ENCODE measurements around the gene TOLLIP.
"Not testable (repeated sequence)": the region's sequence is repeated elsewhere in the genome, so short reads cannot be mapped to it uniquely, and the experiment has no call there.

The TOLLIP gene
- total RNA-seq = 40.7 to 47.6 reads per million in 2 experiments

- DNase-seq (ENCODE audit: low read depth) = peak; percentile 95
Measured at GRCh38 chr11:1309498-1310317, at the start of gene TOLLIP. TSS of gene TOLLIP (minus strand) at chr11:1309632. CDS start at chr11:1309498, 134 bp downstream.

GRCh38 chr11:1358931-1359330 lies 49.5 kb upstream of the TOLLIP start:
- not testable (repeated sequence) for DNase-seq (ENCODE audit: low read depth)

GRCh38 chr11:1358286-1358685 lies 48.9 kb upstream of the TOLLIP start:
- no peak for DNase-seq (ENCODE audit: low read depth)

- no peak for DNase-seq (ENCODE audit: low read depth)
Measured at GRCh38 chr11:1356478-1356960, 47.1 kb upstream of the TOLLIP start.

GRCh38 chr11:1356007-1356435 lies 46.6 kb upstream of the TOLLIP start:
- no peak for DNase-seq (ENCODE audit: low read depth)

GRCh38 chr11:1354125-1354938 lies 44.9 kb upstream of the TOLLIP start:
- DNase-seq (ENCODE audit: low read depth) = no peak

GRCh38 chr11:1353383-1354124 lies 44.1 kb upstream of the TOLLIP start:
- DNase-seq (ENCODE audit: low read depth) = no peak

GRCh38 chr11:1352696-1353382 lies 43.4 kb upstream of the TOLLIP start:
- no peak for DNase-seq (ENCODE audit: low read depth)

GRCh38 chr11:1351278-1351937 lies 42.0 kb upstream of the TOLLIP start:
- DNase-seq (ENCODE audit: low read depth) = no peak

GRCh38 chr11:1350086-1350725 lies 40.8 kb upstream of the TOLLIP start:
- DNase-seq (ENCODE audit: low read depth) = no peak

GRCh38 chr11:1349327-1350041 lies 40.1 kb upstream of the TOLLIP start:
- DNase-seq (ENCODE audit: low read depth) = no peak

GRCh38 chr11:1348796-1349326 lies 39.4 kb upstream of the TOLLIP start:
- DNase-seq (ENCODE audit: low read depth) = no peak

- no peak for DNase-seq (ENCODE audit: low read depth)
Measured at GRCh38 chr11:1348146-1348795, 38.8 kb upstream of the TOLLIP start.

- not testable (repeated sequence) for DNase-seq (ENCODE audit: low read depth)
Measured at GRCh38 chr11:1347411-1347999, 38.1 kb upstream of the TOLLIP start.

GRCh38 chr11:1346669-1347390 lies 37.4 kb upstream of the TOLLIP start:
- DNase-seq (ENCODE audit: low read depth) = no peak

- DNase-seq (ENCODE audit: low read depth) = no peak
Measured at GRCh38 chr11:1345737-1346513, 36.5 kb upstream of the TOLLIP start.

GRCh38 chr11:1344056-1344635 lies 34.7 kb upstream of the TOLLIP start:
- no peak for DNase-seq (ENCODE audit: low read depth)
